NCI-H1417 treated with DMSO at 0.1 percent for 48 hours (cell line): ENCODE results near the gene IFNK.

ENCODE experiments used
- DNase-seq: peaks from one replicate; lab custom pipeline; 2025; lab: John Stamatoyannopoulos, UW

The IFNK gene

DNA sequence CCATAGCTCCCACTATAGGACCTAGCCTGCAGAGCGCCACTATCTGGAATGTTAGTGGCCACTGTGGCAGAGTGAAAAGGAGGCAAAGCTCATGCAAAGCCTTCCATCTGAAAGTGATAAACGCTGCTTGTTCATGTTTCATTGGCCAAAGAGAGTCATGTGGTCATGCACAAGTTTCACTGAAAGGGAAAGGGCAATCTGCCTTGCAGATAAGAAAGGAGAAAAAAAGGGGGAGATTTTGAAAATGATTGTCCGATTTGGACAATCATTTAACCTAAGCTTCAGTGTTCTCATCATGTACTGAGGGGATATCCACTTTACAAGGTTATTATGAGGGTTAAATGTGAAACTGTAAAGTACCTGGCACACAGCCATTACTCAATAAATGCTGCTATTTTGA, 14.6 kb downstream of the IFNK start:
- DNase-seq = no peak

DNA sequence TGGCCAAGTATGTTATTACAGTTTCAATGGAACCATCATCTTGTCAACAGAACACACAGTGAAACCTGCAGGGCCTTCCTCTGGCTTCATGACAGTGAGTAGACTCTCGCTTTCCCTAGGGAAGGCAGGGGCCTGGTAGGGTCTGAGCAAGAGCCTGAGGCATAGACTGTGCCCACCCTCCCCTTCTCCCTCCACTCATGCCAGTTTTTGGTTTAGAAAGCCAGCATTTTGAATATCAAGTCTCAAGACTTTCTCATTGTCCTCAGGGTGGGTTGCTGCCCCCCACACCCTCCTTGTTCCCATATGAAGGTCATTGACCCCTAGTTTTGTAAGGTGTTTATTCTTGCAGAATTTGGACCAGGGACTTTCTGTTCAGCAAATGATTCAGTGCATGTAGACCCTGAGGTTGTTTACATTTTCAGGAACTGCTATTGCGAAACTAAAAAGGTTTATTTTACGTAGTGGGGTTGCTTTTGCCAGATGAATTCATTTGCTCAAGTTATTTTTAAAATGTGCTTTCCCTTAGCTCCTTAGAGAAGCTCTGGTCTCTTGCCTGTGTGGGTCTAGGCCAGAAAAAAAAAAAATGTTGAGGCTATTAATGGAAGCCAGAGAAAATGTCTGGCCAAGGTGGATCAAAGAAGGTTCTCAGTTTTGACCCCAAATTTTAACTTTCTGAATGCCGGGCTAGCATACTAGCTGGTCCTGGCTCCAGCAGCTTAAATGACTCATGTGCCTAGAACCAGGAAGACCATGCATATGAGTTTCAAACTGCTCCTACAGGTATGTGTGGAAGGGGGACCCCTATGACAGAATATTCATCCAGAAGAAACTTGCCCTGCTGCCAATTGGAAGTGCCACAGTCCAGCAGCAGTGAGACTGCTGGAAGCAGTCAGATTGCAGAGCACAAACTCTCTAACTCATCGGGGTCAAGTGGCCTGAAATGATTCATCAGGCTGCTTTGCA, 15.7 kb downstream of the IFNK start:
- no peak for DNase-seq

DNA sequence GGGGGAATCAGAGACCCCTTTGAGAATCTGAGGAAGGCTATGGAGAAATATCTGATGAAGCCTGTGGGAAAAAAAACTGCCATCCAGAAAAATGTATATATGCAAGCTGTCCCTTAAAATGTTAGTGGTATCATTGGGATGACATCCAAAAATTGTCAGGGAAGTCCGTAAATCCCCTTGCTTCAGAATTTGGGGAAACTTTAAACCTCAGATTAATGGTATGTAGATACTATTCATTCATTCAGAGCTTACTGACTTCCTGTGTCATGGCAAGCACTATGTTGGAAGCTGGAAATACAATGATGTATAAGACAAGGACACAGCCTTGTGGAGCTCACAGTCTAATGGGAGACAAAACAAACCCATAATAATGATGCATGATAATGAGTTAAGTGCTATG, 16.4 kb downstream of the IFNK start:
- DNase-seq = no peak

DNA sequence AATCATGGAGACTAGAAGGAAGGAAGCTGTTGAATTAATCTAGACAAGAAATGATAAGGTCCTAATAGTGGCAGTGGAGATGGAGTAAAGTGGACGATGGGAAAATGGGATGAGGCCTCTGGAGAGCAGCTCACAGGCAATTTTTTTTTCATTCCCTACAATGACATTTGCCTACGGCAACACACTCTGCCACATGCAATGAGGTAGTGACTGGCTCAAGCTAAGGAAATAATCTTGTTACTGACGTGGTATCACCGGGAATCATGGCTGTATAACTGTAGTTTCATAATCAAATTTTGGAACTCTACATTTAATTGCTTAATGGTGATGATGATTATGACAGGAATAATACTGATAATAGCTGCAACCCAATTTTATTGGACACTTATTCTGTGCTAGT, 17.6 kb downstream of the IFNK start:
- no peak for DNase-seq

DNA sequence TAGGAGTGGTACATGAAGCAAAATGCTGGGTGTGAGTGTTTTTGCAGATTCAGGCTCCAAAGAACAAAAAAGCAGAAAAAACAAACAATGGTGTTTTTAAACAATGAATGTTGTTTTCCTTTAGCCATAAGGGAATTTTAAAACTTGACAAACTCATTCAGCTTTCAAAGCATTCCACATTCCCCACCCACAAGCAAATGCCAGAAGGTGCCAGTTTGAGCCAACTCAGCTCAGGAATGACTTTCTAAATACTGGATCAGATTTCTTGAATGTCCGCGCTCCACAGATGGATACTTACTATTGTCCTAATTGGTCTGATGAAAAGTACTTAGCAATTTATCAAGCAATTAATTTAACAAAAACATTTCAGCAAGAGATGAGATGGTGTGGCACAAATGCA, 18.4 kb downstream of the IFNK start:
- no peak for DNase-seq

DNA sequence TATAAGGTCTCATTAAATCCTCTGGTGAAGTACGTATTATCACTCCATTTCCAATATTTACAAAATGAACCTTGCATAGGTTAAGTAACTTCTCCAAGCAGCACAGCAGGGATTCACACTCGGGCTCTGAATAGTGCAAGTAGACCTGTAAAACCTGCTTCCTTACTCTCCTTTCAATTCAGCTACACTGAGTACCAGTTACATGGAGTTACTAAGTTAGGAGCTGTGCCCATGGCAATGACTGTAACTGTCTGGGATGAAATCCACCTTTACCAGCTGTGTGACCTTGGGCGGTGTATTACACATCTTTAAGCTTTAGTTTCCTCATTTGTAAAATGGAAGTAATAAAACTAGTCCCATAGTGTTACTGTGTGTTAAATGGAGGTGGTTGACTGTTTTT, 21.4 kb downstream of the IFNK start:
- DNase-seq = no peak

DNA sequence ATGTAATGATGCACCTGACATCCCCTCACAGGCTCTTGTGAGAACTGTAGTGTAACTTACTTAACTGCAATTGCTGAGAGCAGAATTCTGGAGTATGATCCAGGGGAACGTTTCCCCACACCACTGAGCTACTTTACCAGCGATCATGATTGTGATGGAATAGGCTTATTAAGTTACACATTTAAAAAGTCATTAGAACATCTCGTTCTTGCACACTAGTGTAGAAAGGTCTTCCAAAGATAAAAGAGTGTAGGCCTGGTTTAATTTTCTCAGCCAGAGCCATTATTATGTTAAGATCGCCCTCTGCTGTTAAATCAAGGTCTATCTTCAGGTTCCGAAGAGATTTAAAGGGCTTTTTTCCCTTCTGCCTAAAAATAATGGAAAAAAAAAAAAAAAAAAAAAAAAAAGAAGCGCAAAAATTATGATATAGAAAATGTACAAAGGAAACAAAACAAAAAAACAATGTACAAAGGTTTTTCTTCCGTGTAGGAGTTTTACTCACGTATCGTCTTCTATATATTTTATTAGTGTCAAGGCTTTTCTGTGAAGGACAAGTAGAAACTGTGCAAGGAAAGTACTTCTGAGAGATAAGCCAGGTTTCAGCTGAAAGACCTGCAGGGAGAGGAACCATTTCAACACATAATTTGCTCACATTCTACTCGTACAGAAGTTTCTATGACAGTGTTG, 24.1 kb downstream of the IFNK start:
- DNase-seq = no peak

DNA sequence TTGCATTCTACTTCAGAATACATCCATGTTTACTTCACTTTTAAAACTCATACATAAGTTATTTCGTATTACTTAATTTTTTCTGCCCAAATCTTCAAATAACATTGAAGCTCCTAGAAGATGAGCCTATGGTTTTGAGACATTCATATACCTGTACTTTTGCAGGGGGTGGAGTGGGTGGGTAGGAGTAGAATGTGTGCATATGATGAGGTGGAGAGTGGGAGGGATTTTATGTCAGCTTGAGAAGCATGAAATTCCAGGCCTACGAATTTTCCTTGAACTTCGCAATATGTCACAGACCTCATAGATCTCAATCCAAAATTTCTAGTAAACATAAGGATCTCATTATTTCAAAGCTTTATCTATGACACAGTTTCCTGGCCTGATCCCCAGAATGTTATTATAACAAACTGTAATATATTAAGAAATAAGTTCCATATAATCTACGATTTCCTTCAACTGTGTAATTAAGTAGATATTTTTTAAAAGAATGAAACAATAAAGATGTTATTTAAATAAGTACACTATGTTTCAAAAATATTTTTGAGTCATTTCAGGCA, 25.2 kb downstream of the IFNK start:
- no peak for DNase-seq

DNA sequence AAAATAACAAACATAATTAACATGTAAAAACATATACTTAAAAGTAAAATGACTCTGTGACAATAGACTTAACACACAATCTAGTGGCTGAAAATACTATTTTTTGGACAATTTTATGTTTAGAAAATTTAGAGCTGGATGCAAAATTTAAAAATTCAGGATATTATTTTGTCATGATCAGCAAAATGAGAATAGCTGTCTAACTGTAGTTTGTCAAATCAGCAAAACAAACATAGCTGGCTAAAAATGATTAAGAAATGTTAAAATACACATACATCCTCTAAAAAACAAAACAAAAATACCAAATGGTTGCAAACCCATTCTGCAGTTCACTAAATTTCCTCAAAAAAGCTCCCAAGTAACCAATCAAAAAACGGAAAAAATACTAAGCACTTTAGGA, 30.6 kb downstream of the IFNK start:
- DNase-seq = no peak

DNA sequence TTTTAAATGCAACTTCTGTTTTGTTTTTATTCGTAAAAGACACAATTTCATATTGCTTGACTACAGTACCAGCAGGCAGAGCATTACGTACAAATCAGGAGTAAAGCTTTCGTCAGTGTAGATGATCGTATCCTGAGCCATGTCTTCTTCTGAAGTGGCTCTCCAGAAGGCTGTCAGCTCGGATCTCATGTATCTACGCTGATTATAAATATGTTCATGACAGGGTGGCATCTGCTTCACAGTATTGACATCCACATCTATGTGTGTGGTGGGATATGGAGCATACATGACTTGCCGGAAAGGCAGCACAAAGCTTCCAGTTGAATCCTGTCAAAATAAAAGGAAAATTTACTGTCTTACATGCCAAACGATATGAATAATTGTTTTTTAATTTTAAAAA, 32.4 kb downstream of the IFNK start:
- no peak for DNase-seq

DNA sequence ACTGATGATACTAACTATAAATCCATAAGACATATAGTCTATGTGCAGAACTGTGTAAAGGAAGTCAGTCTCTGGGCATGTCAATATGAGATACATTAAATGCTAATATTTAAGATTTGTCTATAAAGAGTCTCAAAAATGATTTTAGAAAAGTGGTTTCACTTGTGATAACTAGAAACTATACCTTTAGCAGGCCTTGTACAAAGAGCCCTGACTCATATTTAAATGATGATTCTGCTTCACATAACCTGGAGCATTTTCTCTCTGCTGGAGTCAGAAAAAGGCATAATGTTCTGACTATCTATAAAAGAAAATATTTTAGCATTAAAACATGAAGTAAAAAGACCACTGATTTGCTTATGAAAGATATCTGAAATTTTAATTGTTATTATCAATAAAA, 34.2 kb downstream of the IFNK start:
- DNase-seq = no peak

DNA sequence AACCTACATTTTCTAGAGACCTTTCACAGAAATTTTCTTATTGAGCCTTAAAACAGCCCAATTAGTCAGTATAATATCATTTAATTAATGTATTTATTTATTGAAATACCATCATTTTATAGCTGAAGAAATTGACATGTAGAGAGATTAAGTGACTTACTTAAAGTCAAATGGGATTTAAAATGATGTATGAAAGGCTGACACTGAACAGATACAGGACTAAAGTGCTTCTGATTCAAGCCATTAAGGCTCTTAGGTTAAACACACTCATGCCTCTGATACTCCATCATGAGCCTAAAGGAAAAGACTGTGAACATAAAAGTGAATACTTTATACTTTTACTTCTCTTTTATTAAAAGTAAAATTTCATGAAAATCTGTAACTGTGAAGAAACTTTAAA, 36.4 kb downstream of the IFNK start:
- no peak for DNase-seq

DNA sequence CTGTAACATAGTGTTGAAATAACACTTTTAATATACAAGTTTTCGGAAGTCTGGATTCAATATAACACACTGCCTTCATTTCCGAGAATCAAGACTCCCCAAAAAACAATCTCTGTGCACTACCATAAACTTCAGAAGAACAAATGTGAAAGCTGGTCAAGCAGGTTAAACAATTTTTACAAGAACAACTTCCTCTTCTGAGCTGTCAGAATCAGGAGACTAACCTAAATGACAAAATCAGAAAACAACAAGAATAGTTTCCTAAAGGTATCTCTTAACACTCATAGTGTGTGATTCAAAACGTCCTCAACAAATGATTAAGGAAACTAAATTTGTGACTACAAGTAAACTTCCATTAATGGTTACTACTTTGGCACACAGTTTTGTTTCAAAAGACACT, 37.6 kb downstream of the IFNK start:
- DNase-seq = no peak

DNA sequence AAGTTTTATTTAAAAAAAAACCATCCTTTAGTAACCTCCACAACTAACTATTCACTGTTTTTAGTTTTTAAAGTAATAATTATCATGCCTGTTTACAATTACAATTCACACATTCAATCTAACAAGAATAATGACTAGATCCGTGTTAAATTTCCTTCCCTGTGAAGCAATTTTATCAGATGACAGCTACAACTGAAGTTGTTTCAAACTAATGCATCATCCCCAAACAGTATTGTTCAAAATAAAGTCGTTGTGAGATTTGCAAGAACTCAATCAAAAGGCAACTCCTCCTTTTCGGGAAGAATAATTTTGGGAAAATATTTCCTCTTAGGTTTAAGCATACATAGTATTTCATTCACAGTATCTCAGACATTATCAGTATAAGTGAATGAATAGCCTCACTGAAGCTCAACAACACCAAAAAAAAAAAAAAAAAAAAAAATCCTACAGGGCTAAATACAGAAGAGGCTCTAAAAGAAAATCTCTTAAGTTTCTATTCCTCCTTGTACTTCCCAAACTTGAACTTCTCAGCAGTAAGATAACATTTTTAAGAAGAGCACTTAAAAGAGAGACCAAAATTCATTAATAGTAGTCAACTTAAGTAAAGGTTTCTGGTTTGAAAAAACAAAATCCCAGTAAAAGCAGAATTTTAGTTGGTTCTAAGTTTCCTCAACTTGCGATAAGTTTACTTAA, 39.8 kb downstream of the IFNK start:
- DNase-seq = no peak

DNA sequence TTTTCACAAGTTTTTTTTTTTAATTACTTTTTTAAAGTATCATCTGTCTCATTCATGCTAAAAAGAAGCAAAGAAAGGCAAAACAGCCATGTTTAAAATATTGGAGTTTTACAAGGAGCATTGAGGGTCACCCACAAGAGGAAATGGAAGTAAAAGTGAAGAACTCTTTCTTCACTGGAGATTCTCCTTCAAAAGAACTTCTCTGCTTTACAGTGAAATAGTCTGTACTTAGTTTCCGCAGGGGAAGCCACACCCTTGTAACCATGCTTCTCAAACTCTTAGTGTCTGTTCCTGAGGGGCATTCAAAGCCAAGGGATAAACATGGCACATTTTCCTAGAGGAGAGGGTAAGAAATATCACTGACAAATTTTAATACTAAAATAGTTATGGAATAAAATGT, 40.6 kb downstream of the IFNK start:
- DNase-seq = no peak

DNA sequence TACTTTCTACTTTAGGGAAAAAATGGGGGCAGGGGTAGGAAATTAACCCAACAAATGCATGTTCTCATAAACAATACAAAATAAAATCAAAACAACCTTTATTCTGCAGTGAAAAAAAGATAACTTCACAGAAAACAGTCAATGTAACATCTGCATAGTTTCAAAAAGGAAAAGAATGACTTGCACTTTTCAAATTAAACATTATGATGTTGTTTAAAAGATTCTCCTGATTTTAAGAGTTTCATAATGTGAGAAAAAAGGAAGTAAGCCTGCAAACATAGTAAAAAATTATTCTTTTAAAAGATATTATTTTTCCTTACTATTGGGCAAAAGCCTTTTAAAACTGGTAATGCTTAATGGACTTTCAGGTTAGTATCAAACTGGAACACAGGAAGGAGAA, 41.6 kb downstream of the IFNK start:
- DNase-seq = no peak

DNA sequence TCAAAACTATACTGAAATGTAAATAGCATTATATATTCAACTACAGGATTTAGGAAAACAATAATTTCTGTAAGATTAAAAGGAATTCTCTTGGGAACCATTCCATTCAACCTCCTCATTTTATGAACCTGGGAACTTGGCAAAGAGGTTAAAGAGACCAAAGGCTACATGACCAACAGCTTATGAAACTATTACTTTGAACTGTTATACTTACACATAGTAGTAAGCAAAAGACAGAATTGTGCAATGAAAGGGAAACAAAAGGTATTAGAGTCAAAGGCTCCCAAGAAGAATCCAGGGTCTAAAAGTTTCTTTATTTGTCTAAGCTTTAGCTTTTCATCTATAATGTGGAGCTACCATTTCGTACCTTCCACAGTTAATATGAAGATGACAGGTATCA, 42.0 kb downstream of the IFNK start:
- no peak for DNase-seq

DNA sequence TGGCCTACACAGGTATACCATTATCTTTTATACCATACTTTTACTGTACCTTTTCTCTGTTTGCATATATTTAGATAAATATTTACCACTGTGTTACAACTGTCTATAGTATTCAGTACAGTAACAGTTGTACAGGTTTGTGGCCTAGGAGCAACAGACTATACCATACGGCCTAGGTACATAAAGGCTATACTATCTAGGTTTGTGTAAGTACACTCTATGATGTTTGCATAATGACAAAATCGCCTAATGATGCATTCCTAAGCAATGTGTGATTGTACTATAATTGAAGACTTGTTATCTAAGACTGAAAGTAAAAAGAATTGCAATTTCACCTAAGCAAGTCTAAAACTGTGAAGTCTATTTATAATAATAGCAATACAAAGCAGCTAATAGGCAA, 45.3 kb downstream of the IFNK start:
- no peak for DNase-seq

DNA sequence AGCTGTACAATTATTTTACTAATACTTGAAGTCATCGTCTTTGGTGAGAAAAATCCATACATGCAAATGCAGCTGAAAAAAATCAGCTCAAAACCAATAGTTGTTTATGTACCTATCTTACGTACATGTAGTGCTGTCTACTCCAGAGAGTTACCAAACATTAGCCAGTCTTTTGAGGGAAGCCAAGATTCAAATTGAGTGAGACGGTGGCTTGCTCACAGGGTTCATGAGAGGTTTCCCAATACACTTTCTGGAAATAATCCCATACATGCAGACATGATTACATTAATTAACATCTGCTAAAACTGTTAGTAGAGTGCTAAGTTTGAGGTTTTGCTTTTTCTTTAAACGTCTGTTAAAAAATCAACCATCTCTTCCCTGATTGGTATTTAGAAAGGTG, 46.9 kb downstream of the IFNK start:
- no peak for DNase-seq

DNA sequence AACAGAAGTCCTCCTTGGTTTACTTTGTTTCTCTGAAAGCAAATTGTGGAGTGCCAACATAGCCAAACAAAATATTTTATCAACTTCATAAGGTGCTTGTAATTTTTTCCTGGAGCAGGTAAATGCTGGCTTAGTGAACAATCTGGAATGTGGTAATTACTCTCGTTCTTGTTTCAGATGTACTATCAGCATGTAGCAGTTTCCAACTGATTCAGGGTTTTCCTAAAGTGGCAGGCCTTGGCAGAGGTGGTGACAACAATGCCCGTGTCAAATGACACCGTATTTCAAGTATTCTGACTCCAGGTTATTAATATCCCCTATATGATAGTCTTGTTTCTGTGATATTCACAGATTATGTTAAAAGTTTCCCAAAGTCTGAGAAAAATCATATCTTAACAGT, 48.0 kb downstream of the IFNK start:
- DNase-seq = no peak

DNA sequence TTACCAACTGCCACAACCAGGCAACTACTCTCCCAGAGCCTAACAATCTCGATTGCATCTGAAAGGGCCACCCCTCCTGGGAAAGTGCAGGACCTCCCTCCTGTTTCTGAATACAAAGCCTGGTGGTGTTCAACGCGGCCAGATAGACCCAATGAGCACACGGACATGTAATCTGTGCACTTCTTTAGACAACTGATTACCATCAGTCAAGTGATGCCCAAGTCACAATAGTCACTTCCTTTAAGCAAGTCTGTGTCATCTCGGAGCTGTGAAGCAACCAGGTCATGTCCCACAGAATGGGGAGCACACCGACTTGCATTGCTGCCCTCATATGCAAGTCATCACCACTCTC, 48.5 kb downstream of the IFNK start:
- DNase-seq = no peak

DNA sequence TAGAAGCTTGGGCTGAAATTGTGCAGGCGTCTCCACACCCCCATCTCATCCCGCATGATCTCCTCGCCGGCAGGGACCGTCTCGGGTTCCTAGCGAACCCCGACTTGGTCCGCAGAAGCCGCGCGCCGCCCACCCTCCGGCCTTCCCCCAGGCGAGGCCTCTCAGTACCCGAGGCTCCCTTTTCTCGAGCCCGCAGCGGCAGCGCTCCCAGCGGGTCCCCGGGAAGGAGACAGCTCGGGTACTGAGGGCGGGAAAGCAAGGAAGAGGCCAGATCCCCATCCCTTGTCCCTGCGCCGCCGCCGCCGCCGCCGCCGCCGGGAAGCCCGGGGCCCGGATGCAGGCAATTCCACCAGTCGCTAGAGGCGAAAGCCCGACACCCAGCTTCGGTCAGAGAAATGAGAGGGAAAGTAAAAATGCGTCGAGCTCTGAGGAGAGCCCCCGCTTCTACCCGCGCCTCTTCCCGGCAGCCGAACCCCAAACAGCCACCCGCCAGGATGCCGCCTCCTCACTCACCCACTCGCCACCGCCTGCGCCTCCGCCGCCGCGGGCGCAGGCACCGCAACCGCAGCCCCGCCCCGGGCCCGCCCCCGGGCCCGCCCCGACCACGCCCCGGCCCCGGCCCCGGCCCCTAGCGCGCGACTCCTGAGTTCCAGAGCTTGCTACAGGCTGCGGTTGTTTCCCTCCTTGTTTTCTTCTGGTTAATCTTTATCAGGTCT, 49.0 kb downstream of the IFNK start, which contains the start of gene C9orf72:
C9orf72 (minus strand) TSS at position 564 of the 716 bp plus-strand sequence. CDS start 6,361 bp downstream, outside the sequence.
- no peak for DNase-seq
